ENCODE data around the gene PTPRT.

GRCh38 chr20:43220612-43221011 is 30.9 kb upstream of the PTPRT start:
- TF ChIP-seq NFRKB (IDR thresholded peaks at IDR 0.05): no peak
- TF ChIP-seq ELF4 (IDR thresholded peaks at IDR 0.05): no peak
- TF ChIP-seq PKNOX1 (IDR thresholded peaks at IDR 0.05): no peak
